Measurements from ENCODE around the gene PTCRA. TPM values are rescaled to one million over a fixed set of nuclear protein-coding genes. Genes with fewer than 3 reads are reported as not detected.
A peak's percentile ranks its signal among the peaks of the same experiment; 100 is the strongest.

PTCRA gene
- total RNA-seq, 1 donor from 2014 or later: not detected

GRCh38 chr6:42962502-42963178 is 46.8 kb downstream of the PTCRA start:
- TF ChIP-seq CTCF (conservative IDR thresholded peaks at IDR 0.05): no peak
- H3K36me3 Mint-ChIP-seq: no peaks in the 10 kb centered on the region
- peak overlapping the region; percentile 16 for H3K4me3 Mint-ChIP-seq
- H3K9me3 Mint-ChIP-seq: no peaks in the 10 kb centered on the region
- H3K4me1 Mint-ChIP-seq (ENCODE audit: unreplicated experiment): peaks cover 4% of the 10 kb centered on the region
- no peak for DNase-seq (ENCODE audit: extremely low spot score, unreplicated experiment)
- H3K27ac Mint-ChIP-seq: no peak overlapping the region
- H3K27me3 Mint-ChIP-seq: peaks cover 24% of the 10 kb centered on the region

DNA sequence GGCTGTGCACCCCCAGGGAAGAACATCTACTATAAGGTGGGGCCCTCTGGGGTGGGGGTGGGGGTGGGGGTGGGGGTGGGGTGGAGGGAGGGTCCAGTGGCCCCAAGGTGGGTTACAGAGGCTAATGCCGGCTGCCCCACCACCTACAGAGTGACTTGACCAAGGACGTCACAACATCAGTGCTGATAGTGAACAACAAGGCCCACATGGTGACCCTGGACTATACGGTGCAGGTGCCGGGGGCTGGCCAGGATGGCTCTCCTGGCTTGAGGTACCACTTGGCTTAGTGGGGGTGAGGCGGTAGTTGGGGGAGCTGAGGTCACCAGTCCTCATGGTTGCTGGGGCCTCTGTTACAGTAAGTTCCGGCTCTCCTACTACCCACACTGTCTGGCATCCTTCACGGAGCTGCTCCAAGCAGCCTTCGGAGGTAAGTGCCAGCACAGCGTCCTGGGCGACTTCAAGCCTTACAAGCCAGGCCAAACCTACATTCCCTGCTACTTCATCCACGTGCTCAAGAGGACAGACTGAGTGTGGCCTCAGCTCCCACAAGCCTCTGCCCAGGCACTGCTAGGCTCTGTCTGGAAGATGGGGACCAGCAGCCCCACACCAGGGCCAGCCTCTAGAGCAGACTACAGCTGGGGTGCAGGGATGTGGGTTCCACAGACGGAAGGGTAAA is 47.5 kb downstream of the PTCRA start:
- no peak overlapping the region for H3K27ac Mint-ChIP-seq
- no peak for TF ChIP-seq CTCF (conservative IDR thresholded peaks at IDR 0.05)
- no peaks in the 10 kb centered on the region for H3K36me3 Mint-ChIP-seq
- H3K27me3 Mint-ChIP-seq: peaks cover 24% of the 10 kb centered on the region
- no peak overlapping the region for H3K4me3 Mint-ChIP-seq
- DNase-seq (ENCODE audit: extremely low spot score, unreplicated experiment): no peak
- H3K9me3 Mint-ChIP-seq: no peaks in the 10 kb centered on the region
- peaks cover 4% of the 10 kb centered on the region for H3K4me1 Mint-ChIP-seq (ENCODE audit: unreplicated experiment)

DNA sequence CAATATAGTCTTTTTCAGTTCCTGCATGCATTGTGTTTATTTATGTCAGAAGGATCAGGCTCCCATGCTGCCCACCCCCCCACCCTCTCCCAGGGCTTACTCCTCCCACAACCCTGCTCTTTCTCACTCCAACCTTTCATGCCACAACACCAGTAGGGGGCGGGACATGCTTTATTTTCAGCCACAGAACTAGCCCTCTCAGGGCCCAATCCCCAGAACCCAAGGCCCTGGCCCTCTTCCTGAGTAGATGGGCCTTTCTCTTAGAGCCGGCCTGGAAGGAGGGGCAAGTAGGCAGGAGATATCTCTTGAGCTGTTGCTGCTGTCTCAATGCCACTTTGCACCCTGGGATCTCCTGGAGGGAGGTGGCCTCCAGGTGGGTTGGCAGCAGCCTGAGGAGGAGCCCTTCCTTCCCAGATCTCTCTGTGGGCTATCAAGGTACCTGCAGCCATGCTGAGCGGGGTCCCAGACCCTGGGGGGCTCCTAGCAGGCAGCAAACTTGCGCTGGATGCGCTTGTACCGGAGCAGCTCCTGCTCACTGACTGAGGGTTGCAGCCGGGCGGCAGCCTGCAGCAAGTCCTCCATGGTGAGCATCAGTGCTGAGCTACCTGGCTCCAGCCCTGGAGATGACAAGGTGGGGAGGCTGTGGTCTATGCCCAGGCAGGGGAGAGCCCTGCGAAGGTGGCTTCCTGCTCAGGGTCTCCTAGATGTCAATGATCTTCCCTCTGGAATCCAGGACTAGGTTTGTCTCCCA is 48.2 kb downstream of the PTCRA start:
- peaks cover 24% of the 10 kb centered on the region for H3K27me3 Mint-ChIP-seq

DNA sequence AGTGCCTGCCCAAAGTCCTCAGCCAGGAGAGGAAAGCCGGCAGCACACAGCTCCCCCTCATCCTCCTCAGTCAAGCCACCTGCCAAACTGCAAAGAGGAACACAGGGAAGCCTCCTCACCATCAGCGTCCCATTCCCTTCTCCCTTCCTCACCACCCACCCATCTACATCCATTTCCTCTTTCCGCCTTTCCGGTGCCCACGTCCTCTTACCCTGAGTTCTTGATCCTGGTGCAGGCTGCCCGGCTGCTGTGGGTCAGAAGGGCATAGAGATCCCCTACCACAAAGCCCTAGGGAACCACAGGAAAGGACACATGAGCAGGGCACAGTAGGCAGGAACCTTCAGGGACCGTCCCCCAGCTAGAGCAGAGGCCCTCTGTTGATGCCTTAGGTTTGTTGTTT is 50.7 kb downstream of the PTCRA start:
- H3K4me1 Mint-ChIP-seq (ENCODE audit: unreplicated experiment): no peaks in the 10 kb centered on the region
- no peak overlapping the region for H3K27ac Mint-ChIP-seq
- no peak for DNase-seq (ENCODE audit: extremely low spot score, unreplicated experiment)
- H3K9me3 Mint-ChIP-seq: no peaks in the 10 kb centered on the region
- H3K27me3 Mint-ChIP-seq: peaks cover 4% of the 10 kb centered on the region
- H3K4me3 Mint-ChIP-seq: no peak overlapping the region
- peaks cover 1% of the 10 kb centered on the region for H3K36me3 Mint-ChIP-seq
- no peak for TF ChIP-seq CTCF (conservative IDR thresholded peaks at IDR 0.05)

More for the DNA sequence above, 48.2 kb downstream of the PTCRA start:
- Mint-ChIP-seq H3K9me3 (no peaks in the 10 kb centered on the region), H3K4me1 (ENCODE audit: unreplicated experiment) (peaks cover 4% of the 10 kb centered on the region), H3K4me3 (no peak overlapping the region), H3K36me3 (no peaks in the 10 kb centered on the region), H3K27ac (no peak overlapping the region)
- DNase-seq (ENCODE audit: extremely low spot score, unreplicated experiment): no peak
- peak; percentile 50 for TF ChIP-seq CTCF (conservative IDR thresholded peaks at IDR 0.05)

DNA sequence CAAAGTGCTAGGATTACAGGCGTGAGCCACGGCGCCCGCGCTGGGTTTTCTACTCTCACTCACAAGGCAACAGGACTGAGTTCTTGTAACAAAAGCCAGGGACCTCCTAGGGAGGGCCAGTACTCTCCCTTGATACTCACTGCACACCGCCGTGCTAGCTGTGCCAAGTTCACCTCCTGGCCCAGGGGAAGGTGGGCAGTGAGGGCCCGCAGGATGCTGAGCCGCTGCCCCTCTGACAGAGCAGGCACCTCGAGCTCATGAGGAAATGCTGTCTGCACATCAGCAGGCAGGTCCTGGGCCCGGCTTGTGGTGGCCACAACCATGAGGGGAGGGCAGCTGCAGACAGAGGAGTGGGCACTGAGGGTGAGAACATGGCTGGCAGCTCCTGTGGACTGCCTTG is 51.4 kb downstream of the PTCRA start:
- no peak for DNase-seq (ENCODE audit: extremely low spot score, unreplicated experiment)
- peaks cover 3% of the 10 kb centered on the region for H3K36me3 Mint-ChIP-seq
- no peak for TF ChIP-seq CTCF (conservative IDR thresholded peaks at IDR 0.05)
- H3K9me3 Mint-ChIP-seq: no peaks in the 10 kb centered on the region
- peaks cover 2% of the 10 kb centered on the region for H3K27me3 Mint-ChIP-seq
- H3K4me3 Mint-ChIP-seq: no peak overlapping the region
- no peak overlapping the region for H3K27ac Mint-ChIP-seq
- no peaks in the 10 kb centered on the region for H3K4me1 Mint-ChIP-seq (ENCODE audit: unreplicated experiment)
